Fibroblast of peridontal ligament (primary cell): ENCODE results near the gene DNAH2.

Source experiments
- DNase-seq: peaks from one replicate; pipeline ENCODE4 v3.0.0-alpha.2; 2010; ENCODE audit errors: extremely low read depth

The DNAH2 gene, protein sequence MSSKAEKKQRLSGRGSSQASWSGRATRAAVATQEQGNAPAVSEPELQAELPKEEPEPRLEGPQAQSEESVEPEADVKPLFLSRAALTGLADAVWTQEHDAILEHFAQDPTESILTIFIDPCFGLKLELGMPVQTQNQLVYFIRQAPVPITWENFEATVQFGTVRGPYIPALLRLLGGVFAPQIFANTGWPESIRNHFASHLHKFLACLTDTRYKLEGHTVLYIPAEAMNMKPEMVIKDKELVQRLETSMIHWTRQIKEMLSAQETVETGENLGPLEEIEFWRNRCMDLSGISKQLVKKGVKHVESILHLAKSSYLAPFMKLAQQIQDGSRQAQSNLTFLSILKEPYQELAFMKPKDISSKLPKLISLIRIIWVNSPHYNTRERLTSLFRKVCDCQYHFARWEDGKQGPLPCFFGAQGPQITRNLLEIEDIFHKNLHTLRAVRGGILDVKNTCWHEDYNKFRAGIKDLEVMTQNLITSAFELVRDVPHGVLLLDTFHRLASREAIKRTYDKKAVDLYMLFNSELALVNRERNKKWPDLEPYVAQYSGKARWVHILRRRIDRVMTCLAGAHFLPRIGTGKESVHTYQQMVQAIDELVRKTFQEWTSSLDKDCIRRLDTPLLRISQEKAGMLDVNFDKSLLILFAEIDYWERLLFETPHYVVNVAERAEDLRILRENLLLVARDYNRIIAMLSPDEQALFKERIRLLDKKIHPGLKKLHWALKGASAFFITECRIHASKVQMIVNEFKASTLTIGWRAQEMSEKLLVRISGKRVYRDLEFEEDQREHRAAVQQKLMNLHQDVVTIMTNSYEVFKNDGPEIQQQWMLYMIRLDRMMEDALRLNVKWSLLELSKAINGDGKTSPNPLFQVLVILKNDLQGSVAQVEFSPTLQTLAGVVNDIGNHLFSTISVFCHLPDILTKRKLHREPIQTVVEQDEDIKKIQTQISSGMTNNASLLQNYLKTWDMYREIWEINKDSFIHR (N-terminal part only)

DNA sequence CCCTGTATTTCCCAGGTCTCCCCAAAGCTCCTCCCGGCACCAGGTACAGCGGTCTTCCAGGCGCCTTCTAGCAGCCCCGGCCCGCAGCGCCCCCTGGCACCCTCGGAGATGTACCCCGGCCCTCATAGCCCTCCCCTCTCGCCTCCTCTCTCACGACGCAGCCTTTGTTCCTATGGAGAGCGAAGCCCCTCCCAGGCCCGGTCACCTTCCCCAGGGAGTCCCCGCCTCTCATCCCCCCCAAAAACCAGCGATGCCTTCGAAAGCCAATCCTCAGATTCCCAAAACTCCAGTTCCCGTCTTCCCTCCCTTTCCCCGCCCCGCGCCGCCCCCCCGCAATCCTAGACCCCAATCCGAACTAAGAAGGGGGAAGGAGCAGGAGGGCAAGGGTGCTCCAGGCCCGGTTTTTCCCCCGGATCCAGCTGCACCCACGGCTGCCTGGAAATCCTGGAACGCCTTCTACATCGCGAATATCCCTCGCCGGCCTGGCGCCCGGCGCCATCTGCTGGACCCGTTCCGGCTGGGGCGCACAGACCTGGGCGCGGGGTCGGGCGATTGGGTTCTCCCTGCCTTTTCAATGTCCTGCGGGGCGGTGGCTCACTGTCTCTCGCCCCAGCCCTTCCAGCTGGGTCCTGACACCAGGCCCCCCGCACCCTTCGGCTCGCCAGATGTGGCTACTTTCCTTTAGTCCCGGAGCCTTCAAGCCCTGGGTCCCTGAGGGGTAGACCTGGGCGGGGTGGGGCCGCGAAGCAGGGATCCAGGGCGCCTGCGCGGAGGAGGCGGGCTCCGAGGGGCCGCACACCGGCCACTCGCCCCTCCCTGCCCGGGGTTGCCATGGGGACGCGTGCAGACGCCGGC, at the start of gene DNAH2:
Gene DNAH2 (plus strand): TSS at position 844 of the 855 bp plus-strand sequence. CDS start 1,991 bp downstream, outside the sequence.
- peak; percentile 88 for DNase-seq

DNA sequence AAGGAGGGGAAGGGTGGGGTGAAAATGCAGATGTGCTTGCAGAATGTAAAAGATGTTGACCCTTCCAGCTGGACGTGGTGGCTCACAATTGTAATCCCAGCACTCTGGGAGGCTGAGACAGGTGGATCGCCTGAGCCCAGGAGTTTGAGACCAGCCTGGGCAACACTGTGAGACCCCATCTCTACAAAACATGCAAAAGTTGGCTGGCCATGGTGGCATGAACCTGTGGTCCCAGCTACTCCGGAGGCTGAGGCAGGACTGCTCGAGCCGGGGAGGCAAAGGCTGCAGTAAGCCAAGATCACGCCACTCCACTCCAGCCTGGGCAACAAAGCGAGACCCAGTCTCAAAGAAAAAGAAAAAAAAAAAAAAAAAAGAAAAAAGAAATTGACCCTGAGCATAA, 49.1 kb upstream of the DNAH2 start:
- DNase-seq: no peak

DNA sequence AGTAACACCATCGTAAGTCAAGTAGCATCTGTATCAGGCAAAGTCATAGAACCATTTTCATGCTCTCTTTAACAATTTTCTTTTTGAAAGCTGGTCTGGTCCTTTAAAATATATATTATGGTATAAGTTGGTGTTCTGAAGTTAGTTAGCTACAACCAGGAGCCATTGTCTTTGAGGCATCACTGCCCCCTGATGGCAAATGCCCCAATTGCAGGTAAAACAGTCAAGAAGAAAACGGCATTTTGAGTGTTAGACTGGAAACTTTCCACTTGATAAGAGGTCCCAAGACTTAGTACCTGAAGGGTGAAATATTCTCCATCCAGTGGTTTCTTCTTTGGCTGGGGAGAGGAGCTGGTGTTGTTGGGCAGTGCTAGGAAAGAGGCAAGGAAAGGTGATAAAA, 44.3 kb upstream of the DNAH2 start:
- DNase-seq: no peak

DNA sequence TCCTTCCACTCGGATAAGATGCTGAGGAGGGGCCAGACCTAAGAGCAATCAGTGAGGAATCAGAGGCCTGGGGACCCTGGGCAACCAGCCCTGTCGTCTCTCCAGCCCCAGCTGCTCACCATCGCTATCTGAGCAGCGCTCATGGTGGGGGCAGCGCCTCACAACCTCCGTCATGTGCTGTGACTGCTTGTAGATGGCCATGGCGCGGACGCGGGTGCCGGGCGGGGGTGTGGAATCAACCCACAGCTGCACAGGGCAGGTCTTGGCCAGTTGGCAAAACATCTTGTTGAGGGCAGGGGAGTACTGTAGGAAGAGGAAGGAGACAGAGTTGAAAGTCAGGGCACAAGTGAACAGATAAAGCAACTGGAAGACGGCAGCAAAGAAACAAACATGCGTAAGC, 42.6 kb upstream of the DNAH2 start:
- no peak for DNase-seq

DNA sequence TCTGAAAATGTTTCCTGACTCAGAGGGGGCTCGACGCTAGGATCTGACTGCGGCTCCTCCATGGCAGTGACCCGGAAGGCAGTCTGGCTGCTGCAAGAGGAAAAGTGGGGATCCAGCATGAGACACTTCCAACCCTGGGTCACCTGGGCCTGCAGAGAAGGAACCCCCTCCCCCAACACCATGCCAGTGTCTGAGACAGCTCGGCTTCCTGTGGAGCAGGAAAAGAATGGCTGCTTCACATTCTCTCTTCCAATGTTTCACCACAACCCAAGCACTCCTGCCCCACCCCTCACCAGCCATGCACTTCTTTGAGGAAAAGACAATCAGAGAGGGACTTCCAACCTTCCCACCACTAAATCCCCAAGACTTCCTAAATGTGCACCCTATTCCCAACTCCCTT, 41.0 kb upstream of the DNAH2 start:
- DNase-seq: no peak

DNA sequence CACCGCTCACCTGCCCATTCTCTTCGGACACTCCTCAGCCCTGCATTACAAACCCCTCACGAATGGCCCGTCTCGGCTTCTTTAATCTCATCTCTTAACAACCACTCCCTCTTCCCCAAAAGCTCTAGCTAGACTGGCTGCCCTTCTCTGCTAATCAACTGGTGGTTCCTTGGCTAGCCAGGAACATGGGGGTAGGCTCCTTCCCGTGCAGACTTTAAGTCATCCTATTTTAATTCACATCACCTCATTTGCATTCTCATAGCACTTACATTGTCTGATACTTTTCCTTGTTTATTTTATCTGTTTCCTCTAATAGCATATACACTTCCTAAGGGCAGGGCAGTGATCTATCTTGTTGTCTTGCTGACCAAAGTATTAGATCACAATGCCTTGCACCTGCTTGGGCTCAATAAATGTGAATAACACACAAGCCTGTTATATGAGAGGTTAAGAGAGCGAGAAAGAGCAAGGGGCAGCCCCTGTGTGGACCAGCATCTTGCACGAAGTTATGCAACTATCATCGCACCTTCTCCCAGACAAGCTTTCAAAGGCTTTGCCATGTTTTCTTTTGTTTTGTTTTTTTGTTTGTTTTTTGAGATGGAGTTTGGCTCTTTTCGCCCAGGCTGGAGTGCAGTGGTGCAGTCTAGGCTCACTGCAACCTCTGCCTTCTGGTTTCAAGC, 40.0 kb upstream of the DNAH2 start:
- DNase-seq: no peak

DNA sequence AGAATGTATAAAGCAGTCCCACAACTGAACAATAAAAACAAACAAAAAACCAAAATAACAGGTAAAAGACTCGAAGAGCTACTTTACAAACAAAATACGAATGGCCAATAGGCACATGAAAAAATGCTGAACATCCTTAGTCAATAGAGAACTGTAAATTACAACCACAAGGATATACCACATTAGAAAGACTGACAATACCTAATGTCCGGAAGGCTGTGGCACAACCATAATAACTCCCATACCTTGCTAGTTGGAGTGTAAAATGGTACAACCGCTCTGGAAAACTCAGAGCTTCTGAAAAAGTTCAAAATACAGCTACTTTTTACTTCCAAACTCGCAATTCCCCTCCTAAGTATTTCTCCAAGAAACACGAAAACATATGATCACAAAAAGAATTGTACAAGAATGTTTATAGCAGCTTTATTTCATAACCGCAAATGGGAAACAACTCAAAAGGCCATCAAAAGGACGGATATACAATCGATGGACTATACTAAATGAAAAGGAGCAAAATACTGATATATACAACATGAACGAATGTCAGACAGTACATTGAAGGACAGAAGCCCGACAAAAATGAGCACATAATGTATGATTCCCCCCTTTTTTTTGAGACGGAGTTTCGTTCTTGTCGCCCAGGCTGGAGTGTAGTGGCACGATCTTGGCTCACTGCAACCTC, 32.6 kb upstream of the DNAH2 start:
- DNase-seq: peak; percentile 10

DNA sequence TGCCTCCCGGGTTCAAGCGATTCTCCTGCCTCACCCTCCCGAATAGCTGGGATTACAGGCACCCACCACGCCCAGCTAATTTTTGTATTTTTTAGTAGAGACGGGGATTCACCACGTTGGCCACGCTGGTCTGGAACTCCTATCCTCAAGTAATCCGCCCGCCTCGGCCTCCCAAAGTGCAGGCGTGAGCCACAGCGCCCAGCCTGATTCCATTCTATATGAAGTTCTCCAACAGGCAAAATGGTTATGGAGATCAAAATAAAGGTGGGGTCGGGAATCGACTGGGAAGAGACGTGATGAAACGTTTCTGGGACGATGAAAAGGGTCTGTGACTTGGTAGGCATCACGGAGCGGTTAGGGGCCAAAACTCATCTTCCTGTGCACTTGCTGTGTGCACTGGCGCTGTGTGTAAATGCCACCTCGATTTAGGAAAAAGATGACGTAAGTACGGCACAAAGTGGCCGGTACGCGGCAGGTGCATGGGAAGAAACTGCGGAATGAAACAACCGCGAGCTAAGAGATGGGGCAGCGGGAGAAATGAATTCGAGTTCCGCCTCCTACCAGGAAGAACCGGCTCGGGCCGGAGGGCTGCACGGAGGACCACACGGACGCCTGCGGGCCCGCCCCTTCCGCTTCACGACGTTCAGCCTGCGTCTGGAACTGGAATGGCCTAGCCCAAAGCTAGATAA, 31.9 kb upstream of the DNAH2 start:
- peak; percentile 92 for DNase-seq

DNA sequence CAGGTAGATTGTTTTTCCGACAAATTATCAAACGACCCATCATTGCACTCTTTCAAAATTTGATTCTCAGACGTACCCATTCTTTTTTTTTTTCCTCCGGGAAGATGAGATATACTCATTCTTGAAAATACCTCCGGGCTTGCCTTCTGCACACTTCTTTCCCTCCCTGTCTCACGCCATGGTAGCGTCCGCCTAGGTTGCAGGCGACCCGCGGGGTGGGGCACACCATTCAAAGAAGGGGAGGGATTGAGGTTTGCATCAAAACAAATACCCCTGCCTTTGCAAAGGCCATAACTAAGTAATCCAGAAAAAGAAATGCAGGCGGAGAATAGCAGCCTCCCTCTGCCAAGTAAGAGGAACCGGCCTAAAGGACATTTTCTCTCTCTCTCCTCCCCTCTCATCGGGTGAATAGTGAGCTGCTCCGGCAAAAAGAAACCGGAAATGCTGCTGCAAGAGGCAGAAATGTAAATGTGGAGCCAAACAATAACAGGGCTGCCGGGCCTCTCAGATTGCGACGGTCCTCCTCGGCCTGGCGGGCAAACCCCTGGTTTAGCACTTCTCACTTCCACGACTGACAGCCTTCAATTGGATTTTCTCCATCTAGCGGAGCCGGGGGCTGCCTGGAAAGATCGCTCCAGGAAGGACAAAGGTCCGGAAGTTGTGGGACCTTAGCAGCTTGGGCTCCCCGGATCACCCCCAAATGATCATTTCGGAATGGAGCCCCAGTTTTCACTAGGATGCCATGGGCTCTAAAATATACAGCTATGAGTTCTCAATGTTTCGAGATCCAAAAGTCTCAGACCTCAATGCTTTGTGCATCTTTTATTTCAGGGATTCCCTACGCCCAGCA, 31.1 kb upstream of the DNAH2 start:
- DNase-seq: peak; percentile 90

DNA sequence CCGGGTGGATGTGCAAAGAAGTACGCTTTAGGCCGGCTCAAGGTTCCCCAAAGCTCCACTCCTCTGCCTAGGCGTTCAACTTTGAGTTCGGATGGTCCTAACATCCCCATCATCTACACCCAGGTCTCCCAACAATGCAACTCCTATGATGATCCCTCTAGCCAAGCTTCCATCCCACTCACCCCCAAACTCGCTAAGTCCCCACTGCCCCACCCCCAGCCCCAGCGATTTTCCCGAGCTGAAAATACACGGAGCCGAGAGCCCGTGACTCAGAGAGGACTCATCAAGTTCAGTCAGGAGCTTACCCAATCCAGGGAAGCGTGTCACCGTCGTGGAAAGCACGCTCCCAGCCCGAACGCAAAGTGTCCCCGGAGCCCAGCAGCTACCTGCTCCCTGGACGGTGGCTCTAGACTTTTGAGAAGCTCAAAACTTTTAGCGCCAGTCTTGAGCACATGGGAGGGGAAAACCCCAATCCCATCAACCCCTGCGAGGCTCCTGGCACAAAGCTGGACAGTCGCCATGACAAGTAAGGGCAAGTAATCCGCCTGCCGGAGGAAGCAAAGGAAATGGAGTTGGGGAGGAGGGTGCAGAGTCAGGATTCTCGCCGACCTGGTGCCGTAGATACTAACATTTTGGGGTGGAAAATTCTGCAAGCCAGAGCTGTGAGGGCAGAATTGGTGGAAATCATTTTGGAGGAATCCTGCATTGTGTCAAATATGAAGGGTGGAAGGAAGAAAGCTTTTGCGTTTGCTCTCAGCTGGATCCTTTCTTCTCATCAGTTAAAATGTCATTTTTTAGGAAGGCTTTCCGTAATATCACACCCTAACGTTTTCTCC, 30.3 kb upstream of the DNAH2 start, which contains the start of gene TP53:
Gene TP53 (minus strand): TSS at position 419 of the 836 bp plus-strand sequence. CDS start 10,896 bp downstream, outside the sequence.
- DNase-seq: peak; percentile 92

DNA sequence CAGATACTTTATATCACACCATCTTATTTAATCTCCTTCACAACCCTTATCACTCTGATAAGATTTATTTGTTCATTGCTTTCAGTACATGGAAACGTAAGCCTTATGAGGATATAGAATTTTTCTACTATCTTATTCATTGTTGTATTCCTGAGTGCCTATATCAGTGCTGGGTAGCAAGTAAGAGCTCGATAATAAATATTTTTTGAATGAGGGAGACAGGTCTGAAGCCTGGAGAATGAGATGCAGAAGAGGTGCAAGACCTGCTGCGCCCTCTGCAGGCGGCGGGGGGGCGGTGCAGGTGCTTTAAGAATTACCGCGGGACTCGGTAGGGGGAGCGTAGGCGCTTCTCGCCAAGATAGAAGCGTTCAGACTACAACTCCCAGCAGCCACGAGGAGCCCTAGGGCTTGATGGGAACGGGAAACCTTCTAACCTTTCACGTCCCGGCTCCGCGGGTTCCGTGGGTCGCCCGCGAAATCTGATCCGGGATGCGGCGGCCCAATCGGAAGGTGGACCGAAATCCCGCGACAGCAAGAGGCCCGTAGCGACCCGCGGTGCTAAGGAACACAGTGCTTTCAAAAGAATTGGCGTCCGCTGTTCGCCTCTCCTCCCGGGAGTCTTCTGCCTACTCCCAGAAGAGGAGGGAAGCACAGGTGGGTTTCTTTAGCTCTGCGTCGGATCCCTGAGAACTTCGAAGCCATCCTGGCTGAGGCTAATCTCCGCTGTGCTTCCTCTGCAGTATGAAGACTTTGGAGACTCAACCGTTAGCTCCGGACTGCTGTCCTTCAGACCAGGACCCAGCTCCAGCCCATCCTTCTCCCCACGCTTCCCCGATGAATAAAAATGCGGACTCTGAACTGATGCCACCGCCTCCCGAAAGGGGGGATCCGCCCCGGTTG, 29.4 kb upstream of the DNAH2 start, which contains the start of gene WRAP53:
Gene WRAP53 (plus strand): TSS at position 570 of the 900 bp plus-strand sequence. CDS start 172 bp downstream, at position 742.
- DNase-seq: peak; percentile 99

DNA sequence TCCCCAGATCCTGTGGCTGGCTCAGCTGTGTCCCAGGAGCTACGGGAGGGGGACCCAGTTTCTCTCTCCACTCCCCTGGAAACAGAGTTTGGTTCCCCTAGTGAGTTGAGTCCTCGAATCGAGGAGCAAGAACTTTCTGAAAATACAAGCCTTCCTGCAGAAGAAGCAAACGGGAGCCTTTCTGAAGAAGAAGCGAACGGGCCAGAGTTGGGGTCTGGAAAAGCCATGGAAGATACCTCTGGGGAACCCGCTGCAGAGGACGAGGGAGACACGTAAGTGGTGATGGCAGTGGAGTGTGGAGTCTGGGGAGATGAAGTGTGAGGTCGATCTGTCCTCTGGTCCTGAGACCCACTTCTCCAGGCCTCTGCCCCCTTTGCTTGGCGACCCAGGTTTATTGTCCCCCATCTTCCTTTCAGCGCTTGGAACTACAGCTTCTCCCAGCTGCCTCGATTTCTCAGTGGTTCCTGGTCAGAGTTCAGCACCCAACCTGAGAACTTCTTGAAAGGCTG, 28.7 kb upstream of the DNAH2 start:
- DNase-seq: no peak

DNA sequence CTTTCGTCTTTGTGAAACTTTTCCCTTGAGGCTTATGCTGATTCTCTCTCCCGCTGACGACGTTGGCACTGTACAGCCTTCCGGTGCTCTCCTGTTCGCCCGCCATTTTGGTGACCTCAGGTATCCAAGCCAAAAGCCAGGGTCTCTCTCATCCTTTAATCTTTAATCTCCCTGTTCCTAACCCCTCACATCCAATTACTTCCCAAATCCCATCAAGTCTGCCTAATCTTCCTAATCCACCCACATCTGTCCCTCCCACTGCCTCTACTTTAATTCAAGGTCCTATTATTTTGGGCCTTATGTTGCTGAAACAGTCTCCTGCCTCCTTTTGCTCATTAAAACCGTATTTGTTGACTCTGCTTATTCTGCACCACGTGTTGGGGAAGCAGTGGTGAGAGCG, 22.0 kb upstream of the DNAH2 start:
- no peak for DNase-seq

DNA sequence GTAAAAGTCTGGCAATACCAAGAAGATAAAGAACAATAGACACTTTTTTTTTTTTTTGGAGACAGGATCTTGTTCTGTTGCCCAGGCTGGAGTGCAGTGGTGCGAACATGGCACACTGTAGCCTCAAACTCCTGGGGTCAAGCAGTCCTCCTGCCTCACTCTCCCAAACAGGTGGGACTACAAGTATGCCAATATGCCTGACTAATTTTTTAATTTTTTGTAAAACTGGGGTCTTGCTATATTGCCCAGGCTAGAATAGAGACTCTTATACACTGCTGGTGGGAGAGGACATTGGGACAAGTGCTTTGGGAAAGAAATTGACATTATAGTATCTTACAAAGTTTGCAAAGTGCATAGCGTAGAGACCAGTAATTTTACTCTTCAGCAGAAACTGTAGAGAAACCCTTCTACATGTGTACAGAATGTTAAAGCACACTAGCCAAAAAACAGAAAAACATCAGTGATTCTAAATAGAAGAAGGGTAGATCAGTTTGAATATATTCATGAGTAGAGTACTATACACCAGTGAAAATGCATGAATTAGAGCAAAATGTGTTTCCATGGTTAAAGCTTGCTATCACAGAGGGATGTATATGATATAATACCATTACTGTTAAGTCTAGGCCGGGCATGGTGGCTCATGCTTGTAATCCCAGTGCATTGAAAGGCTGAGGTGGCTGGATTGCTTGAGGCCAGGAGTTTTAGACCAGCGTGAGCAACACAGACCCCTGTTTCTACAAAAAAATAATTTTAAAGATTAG, 19.5 kb upstream of the DNAH2 start:
- DNase-seq: no peak

DNA sequence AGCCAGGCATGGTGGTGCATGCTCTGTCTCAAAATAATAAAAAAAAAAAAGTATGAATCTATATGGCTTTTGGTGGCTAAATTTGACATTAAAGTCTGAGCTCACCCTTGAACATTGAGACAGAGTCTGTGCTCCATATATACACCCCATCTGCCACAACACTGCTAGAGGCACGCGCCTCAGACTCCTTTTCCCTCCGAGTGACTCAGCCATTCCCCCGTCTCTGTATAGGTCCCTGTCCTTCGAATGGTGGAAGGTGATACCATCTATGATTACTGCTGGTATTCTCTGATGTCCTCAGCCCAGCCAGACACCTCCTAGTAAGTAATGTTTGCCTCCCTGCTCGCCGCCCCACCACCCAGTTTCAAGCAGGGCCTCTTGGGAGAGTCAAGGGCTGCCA, 17.0 kb upstream of the DNAH2 start:
- no peak for DNase-seq

DNA sequence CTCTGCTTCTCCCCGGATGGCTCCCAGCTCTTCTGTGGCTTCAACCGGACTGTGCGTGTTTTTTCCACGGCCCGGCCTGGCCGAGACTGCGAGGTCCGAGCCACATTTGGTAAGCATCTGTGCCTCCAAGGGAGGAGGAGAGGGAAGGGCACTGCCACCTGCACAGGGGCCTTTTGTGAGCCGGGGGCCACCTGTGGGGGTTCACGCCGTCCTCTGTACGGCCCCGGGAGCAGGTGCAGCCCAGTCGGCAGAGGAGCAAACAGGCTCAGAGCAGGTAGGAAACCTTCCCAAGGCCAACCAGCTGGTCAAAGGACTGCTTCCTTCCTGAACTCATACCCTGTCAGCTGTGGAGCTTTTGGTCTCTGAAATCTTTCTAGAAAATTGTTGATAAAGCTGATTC, 15.9 kb upstream of the DNAH2 start:
- no peak for DNase-seq
